ENCODE data around the gene CCDC7. TPM values are rescaled to one million over a fixed set of nuclear protein-coding genes. Genes with fewer than 3 reads are reported as not detected.
"Not testable (repeated sequence)": the region's sequence is repeated elsewhere in the genome, so short reads cannot be mapped to it uniquely, and the experiment has no call there.

Gene CCDC7
- total RNA-seq, 2 experiments from 2014 or later = 69.4 to 72.9 TPM

DNA sequence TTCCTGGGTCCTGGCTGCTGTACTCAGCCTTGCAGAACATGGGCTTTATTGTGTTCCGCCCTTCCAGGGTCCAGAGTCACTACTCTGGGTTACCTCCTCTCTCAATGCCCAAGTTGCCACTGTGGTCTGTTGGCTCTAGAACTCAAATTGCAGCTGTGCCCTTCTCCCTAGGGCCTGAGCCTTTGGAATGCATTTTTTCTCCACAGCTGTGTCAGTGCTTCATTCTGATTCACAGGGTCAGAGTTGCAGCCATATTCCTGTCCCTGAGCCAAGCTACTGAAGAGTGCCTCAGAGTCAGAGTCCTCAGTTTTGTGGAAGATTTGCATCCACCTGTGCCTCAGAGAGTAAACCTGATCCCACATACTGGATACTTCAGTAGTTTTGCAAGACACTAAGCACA lies 344.5 kb downstream of the CCDC7 start:
- POLR2A ChIA-PET = interaction anchor here (0.6 kb wide), 1 partner anchor 363 kb away, joined by 8 read pairs; no protein-coding TSS in a partner anchor
- no peaks in the 10 kb centered on the region for H3K27me3 Mint-ChIP-seq
- CTCF ChIA-PET = interaction anchor here (0.7 kb wide), 1 partner anchor 8 kb away, joined by 3 read pairs; no protein-coding TSS in a partner anchor
- Histone ChIP-seq H3K27ac (ENCODE audit: low read depth in 1 of 2, low read length in 2 of 2) (no peak overlapping the region), H3K36me3 (ENCODE audit: insufficient read depth, low read length) (no peaks in the 10 kb centered on the region), H3K9me3 (ENCODE audit: control insufficient read depth in 1 of 2, insufficient read depth in 1 of 2, low read length in 2 of 2) (peaks cover 0 to 27% of the 10 kb centered on the region in 2 experiments), H3K4me3 (ENCODE audit: low read length) (no peak overlapping the region), H3K27me3 (ENCODE audit: control insufficient read depth in 1 of 2, insufficient read depth in 2 of 2, low read length in 2 of 2) (no peaks in the 10 kb centered on the region), H3K4me1 (ENCODE audit: insufficient read depth, low read length) (no peaks in the 10 kb centered on the region)
- TF ChIP-seq, protein P1, sequence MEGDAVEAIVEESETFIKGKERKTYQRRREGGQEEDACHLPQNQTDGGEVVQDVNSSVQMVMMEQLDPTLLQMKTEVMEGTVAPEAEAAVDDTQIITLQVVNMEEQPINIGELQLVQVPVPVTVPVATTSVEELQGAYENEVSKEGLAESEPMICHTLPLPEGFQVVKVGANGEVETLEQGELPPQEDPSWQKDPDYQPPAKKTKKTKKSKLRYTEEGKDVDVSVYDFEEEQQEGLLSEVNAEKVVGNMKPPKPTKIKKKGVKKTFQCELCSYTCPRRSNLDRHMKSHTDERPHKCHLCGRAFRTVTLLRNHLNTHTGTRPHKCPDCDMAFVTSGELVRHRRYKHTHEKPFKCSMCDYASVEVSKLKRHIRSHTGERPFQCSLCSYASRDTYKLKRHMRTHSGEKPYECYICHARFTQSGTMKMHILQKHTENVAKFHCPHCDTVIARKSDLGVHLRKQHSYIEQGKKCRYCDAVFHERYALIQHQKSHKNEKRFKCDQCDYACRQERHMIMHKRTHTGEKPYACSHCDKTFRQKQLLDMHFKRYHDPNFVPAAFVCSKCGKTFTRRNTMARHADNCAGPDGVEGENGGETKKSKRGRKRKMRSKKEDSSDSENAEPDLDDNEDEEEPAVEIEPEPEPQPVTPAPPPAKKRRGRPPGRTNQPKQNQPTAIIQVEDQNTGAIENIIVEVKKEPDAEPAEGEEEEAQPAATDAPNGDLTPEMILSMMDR (IDR thresholded peaks at IDR 0.05) = no peak
- H3K9me3 Mint-ChIP-seq = peaks cover 6% of the 10 kb centered on the region
- intact Hi-C loops (cut with DNase I, micrococcal nuclease) = loop anchor here in 1 of 2 experiments (5.0 kb wide), 1 partner anchor 1847 kb away; no protein-coding TSS in a partner anchor
- no peaks in the 10 kb centered on the region for H3K36me3 Mint-ChIP-seq (ENCODE audit: low read depth)
- no peaks in the 10 kb centered on the region for H3K4me1 Mint-ChIP-seq (ENCODE audit: low read depth)
- no peak overlapping the region for H3K4me3 Mint-ChIP-seq
- ATAC-seq (ENCODE audit: poor library complexity) (no peak), DNase-seq (no peak)
- no peak overlapping the region for H3K27ac Mint-ChIP-seq

DNA sequence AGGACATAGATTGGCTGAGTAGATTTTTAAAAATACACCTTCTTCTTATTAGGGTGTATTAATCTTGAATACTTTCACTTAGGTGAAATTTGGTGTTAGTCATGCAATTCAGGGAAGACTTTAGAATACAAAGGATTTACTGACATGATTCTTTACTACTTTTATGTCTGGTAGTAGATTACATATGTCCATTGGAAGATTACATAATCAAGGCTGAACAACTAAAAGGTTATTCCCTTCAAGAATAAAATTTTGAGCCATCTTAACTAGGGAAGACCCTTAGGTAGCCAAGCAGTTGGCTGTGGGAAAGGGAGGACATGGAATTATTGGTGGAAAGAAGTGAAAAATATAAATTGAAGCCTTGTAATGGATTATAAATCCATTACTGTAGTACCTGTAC lies 347.1 kb downstream of the CCDC7 start:
- POLR2A ChIA-PET = no interaction called here
- H3K9me3 Mint-ChIP-seq = no peaks in the 10 kb centered on the region
- no peaks in the 10 kb centered on the region for H3K27me3 Mint-ChIP-seq
- Histone ChIP-seq H3K4me3 (ENCODE audit: low read length) (no peak overlapping the region), H3K9me3 (ENCODE audit: control insufficient read depth in 1 of 2, insufficient read depth in 1 of 2, low read length in 2 of 2) (peaks cover 0 to 16% of the 10 kb centered on the region in 2 experiments), H3K27me3 (ENCODE audit: control insufficient read depth in 1 of 2, insufficient read depth in 2 of 2, low read length in 2 of 2) (no peaks in the 10 kb centered on the region), H3K27ac (ENCODE audit: low read depth in 1 of 2, low read length in 2 of 2) (no peak overlapping the region), H3K4me1 (ENCODE audit: insufficient read depth, low read length) (no peaks in the 10 kb centered on the region), H3K36me3 (ENCODE audit: insufficient read depth, low read length) (no peaks in the 10 kb centered on the region)
- H3K4me3 Mint-ChIP-seq = no peak overlapping the region
- no peaks in the 10 kb centered on the region for H3K36me3 Mint-ChIP-seq (ENCODE audit: low read depth)
- H3K4me1 Mint-ChIP-seq (ENCODE audit: low read depth) = no peaks in the 10 kb centered on the region
- intact Hi-C loops (cut with DNase I, micrococcal nuclease) = loop anchor here in 1 of 2 experiments (5.0 kb wide), 1 partner anchor 1844 kb away; no protein-coding TSS in a partner anchor
- DNase-seq (no peak), ATAC-seq (ENCODE audit: poor library complexity) (no peak)
- TF ChIP-seq, protein P1 (IDR thresholded peaks at IDR 0.05) = no peak
- CTCF ChIA-PET = no interaction called here
- no peak overlapping the region for H3K27ac Mint-ChIP-seq

DNA sequence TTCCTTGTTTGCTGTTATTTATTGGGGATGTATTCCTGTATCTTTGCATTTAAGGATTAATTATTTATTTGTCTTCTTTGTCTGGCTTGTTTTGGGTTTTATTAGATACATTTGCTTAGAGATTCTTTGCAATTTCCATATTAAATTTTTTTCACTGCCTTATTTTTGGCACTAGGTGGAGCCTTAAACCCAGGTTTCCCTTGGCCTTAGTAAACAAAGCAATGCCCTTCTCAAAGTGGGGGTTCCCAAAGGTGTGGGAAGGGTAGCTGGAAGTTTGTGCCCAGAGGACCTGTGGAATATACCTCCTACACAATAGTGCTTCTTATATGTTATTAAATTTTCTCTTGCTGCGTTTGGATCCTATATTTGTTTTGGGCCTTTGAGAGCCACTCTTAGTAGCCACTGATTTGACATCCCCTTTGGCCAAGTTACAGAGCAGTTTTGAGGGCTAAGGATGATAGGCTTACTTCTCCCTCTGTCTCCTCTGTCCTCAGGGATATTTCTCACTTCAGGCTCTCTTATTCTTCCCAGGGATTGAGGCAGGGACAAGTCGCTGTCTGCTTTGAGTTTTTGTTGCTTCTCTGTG lies 349.8 kb downstream of the CCDC7 start:
- H3K27ac Mint-ChIP-seq = no peak overlapping the region
- POLR2A ChIA-PET = no interaction called here
- ATAC-seq (ENCODE audit: poor library complexity) = peak; percentile 46
- no peaks in the 10 kb centered on the region for H3K4me1 ChIP-seq (ENCODE audit: insufficient read depth, low read length)
- TF ChIP-seq, protein P1 (IDR thresholded peaks at IDR 0.05) = peak; percentile 83
- H3K27me3 ChIP-seq (ENCODE audit: control insufficient read depth in 1 of 2, insufficient read depth in 2 of 2, low read length in 2 of 2) = no peaks in the 10 kb centered on the region
- DNase-seq = peak in 4 of 14 experiments; percentile 23 to 66 (median 58)
- H3K9me3 ChIP-seq (ENCODE audit: control insufficient read depth in 1 of 2, insufficient read depth in 1 of 2, low read length in 2 of 2) = no peaks in the 10 kb centered on the region
- no peak overlapping the region for H3K4me3 ChIP-seq (ENCODE audit: low read length)
- intact Hi-C loops (cut with DNase I, micrococcal nuclease) = loop anchor here (1.0 to 5.0 kb wide), 6 partner anchors 213 to 1841 kb away; partner anchors contain the start of gene NRP1 (in 1 of the 2)
- no peaks in the 10 kb centered on the region for H3K27me3 Mint-ChIP-seq
- CTCF ChIA-PET = no interaction called here
- no peak overlapping the region for H3K27ac ChIP-seq (ENCODE audit: low read depth in 1 of 2, low read length in 2 of 2)
- H3K4me3 Mint-ChIP-seq = no peak overlapping the region
- no peaks in the 10 kb centered on the region for H3K36me3 Mint-ChIP-seq (ENCODE audit: low read depth)
- no peaks in the 10 kb centered on the region for H3K36me3 ChIP-seq (ENCODE audit: insufficient read depth, low read length)
- no peaks in the 10 kb centered on the region for H3K9me3 Mint-ChIP-seq
- H3K4me1 Mint-ChIP-seq (ENCODE audit: low read depth) = no peaks in the 10 kb centered on the region

DNA sequence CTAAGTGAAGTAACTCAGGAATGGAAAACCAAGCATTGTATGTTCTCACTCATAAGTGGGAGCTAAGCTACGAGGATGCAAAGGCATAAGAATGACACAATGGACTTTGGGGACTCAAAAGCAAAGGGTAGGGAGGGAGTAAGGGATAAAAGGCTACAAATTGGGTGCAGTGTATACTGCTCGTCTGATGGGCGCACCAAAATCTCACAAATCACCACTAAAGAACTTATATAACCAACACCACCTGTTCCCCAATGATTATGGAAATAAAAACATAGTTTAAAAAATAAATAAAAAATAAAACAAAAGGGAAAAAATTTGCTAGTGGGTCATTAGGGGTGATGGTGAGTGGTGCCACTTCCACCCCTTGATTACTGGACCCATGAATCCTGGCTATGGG lies 351.5 kb downstream of the CCDC7 start:
- H3K4me1 Mint-ChIP-seq (ENCODE audit: low read depth); H3K4me1 ChIP-seq (ENCODE audit: insufficient read depth, low read length); H3K4me3 Mint-ChIP-seq; H3K36me3 Mint-ChIP-seq (ENCODE audit: low read depth); DNase-seq; H3K4me3 ChIP-seq (ENCODE audit: low read length); H3K27ac Mint-ChIP-seq; ATAC-seq (ENCODE audit: poor library complexity); H3K27ac ChIP-seq (ENCODE audit: low read depth in 1 of 2, low read length in 2 of 2); CTCF ChIA-PET; H3K27me3 ChIP-seq (ENCODE audit: control insufficient read depth in 1 of 2, insufficient read depth in 2 of 2, low read length in 2 of 2); H3K9me3 ChIP-seq (ENCODE audit: control insufficient read depth in 1 of 2, insufficient read depth in 1 of 2, low read length in 2 of 2); POLR2A ChIA-PET; H3K27me3 Mint-ChIP-seq; H3K9me3 Mint-ChIP-seq; H3K36me3 ChIP-seq (ENCODE audit: insufficient read depth, low read length): not testable (repeated sequence)
- intact Hi-C loops (cut with DNase I, micrococcal nuclease) = loop anchor here in 1 of 2 experiments (5.0 kb wide), 1 partner anchor 535 kb away; the partner anchor contains the start of gene NRP1
